ENCODE measurements around the gene OOSP4A.
"Not testable (repeated sequence)": the region's sequence is repeated elsewhere in the genome, so short reads cannot be mapped to it uniquely, and the experiment has no call there.

The OOSP4A gene

GRCh38 chr11:59967677-59968394, 4.0 kb downstream of the OOSP4A start:
- no peak for TF ChIP-seq CTCF (IDR thresholded peaks at IDR 0.05; ENCODE audit: insufficient read depth, low read length, missing control alignments)
- ChIA-PET POLR2A (no interaction called here), CTCF (no interaction called here)
- DNase-seq (ENCODE audit: low read depth, low spot score) = no peak
- no peak overlapping the region for H3K4me3 ChIP-seq (ENCODE audit: low read depth, low read length)

- no peak overlapping the region for H3K4me3 ChIP-seq (ENCODE audit: low read depth, low read length)
- DNase-seq (ENCODE audit: low read depth, low spot score) = no peak
- no peak for TF ChIP-seq CTCF (IDR thresholded peaks at IDR 0.05; ENCODE audit: insufficient read depth, low read length, missing control alignments)
- CTCF ChIA-PET = no interaction called here
- POLR2A ChIA-PET = no interaction called here
Measured at GRCh38 chr11:59968395-59968783, 4.6 kb downstream of the OOSP4A start.

GRCh38 chr11:59973097-59973496, 9.3 kb downstream of the OOSP4A start:
- CTCF ChIA-PET = no interaction called here
- no peak for TF ChIP-seq CTCF (IDR thresholded peaks at IDR 0.05; ENCODE audit: insufficient read depth, low read length, missing control alignments)
- DNase-seq (ENCODE audit: low read depth, low spot score) = no peak
- no peak overlapping the region for H3K4me3 ChIP-seq (ENCODE audit: low read depth, low read length)
- POLR2A ChIA-PET = no interaction called here

GRCh38 chr11:59981106-59981770, 17.4 kb downstream of the OOSP4A start:
- DNase-seq (ENCODE audit: low read depth, low spot score) = no peak
- ChIA-PET POLR2A (no interaction called here), CTCF (no interaction called here)
- no peak overlapping the region for H3K4me3 ChIP-seq (ENCODE audit: low read depth, low read length)
- TF ChIP-seq CTCF (IDR thresholded peaks at IDR 0.05; ENCODE audit: insufficient read depth, low read length, missing control alignments) = no peak

- DNase-seq (ENCODE audit: low read depth, low spot score); CTCF ChIA-PET; POLR2A ChIA-PET; H3K4me3 ChIP-seq (ENCODE audit: low read depth, low read length): not testable (repeated sequence)
Measured at GRCh38 chr11:59982037-59982436, 18.2 kb downstream of the OOSP4A start.

- DNase-seq (ENCODE audit: low read depth, low spot score) = no peak
- no peak overlapping the region for H3K4me3 ChIP-seq (ENCODE audit: low read depth, low read length)
- TF ChIP-seq CTCF (IDR thresholded peaks at IDR 0.05; ENCODE audit: insufficient read depth, low read length, missing control alignments) = no peak
- CTCF ChIA-PET = no interaction called here
- POLR2A ChIA-PET = no interaction called here
Measured at GRCh38 chr11:59983212-59983611, 19.4 kb downstream of the OOSP4A start.

GRCh38 chr11:59984368-59984767, 20.5 kb downstream of the OOSP4A start:
- CTCF ChIA-PET = no interaction called here
- POLR2A ChIA-PET = no interaction called here
- DNase-seq (ENCODE audit: low read depth, low spot score) = no peak
- no peak overlapping the region for H3K4me3 ChIP-seq (ENCODE audit: low read depth, low read length)
- TF ChIP-seq CTCF (IDR thresholded peaks at IDR 0.05; ENCODE audit: insufficient read depth, low read length, missing control alignments) = no peak
